Transverse colon (tissue), 1 donor: ENCODE measurements around the gene PLEKHA7.

Experiments used
- EP300 ChIP-seq: sonication (generic); formaldehyde crosslinking; IDR thresholded peaks from one replicate; pipeline ENCODE4 v1.6.1; 2017; ENCODE audit warnings: antibody characterized with exemption, low read depth
- POLR2A ChIP-seq: fragments of 450-650 bp; IDR thresholded peaks from one replicate; pipeline ENCODE4 v1.6.1; 2016; ENCODE audit warnings: antibody characterized with exemption, mild to moderate bottlenecking, moderate library complexity

GRCh38 chr11:17008099-17008498 is 6.1 kb downstream of the PLEKHA7 start:
- no peak for TF ChIP-seq POLR2A
- no peak for TF ChIP-seq EP300
